ENCODE measurements around the gene ALOXE3.

GRCh38 chr17:8159032-8159400 is 40.7 kb upstream of the ALOXE3 start:
- TF ChIP-seq ARNTL (CRISPR knock-in tag; IDR thresholded peaks at IDR 0.05; ENCODE audit: borderline replicate concordance, low read depth), result no peak
- no peak for TF ChIP-seq PATZ1 (CRISPR knock-in tag; IDR thresholded peaks at IDR 0.05; ENCODE audit: borderline replicate concordance)
- TF ChIP-seq TOX (CRISPR knock-in tag; IDR thresholded peaks at IDR 0.05; ENCODE audit: borderline replicate concordance), result no peak
- no peak for TF ChIP-seq CREB5 (CRISPR knock-in tag; IDR thresholded peaks at IDR 0.05; ENCODE audit: low read depth)
- no peak for TF ChIP-seq ZFP30 (CRISPR knock-in tag; IDR thresholded peaks at IDR 0.05)
- TF ChIP-seq PPARA (CRISPR knock-in tag; IDR thresholded peaks at IDR 0.05; ENCODE audit: borderline replicate concordance), result no peak
- no peak for TF ChIP-seq ZFP3 (CRISPR knock-in tag; IDR thresholded peaks at IDR 0.05)
- TF ChIP-seq RARB (CRISPR knock-in tag; IDR thresholded peaks at IDR 0.05), result no peak

All from SK-N-SH treated with all-trans-retinoic acid at 6 μM for 48 hours (cell line).